K562 (cell line): ENCODE results near the gene CFAP69. TPM values are rescaled to one million over a fixed set of nuclear protein-coding genes. Genes with fewer than 3 reads are reported as not detected.
A peak's percentile ranks its signal among the peaks of the same experiment; 100 is the strongest.

Experiments
- BRD4 ChIP-seq: fragments of 200-600 bp; sonication (generic); IDR thresholded peaks from 2 replicates; pipeline ENCODE4 v1.6.1; 2017; ENCODE audit warnings: inconsistent platforms
- CBX2 ChIP-seq: fragments of 200-600 bp; sonication (generic); IDR thresholded peaks from one replicate; pipeline ENCODE4 v1.6.1; 2012; ENCODE audit warnings: mild to moderate bottlenecking, low read length, inconsistent platforms; ENCODE audit not compliant: insufficient read depth, poor library complexity, severe bottlenecking
- CTCFL ChIP-seq: IDR thresholded peaks from 2 replicates; pipeline ENCODE4 v1.6.1; 2011; ENCODE audit warnings: borderline replicate concordance, low read depth, mild to moderate bottlenecking, moderate library complexity, low read length; ENCODE audit not compliant: insufficient read depth, poor library complexity, severe bottlenecking
- HMG20B ChIP-seq: fragments of 250-450 bp; sonication (Bioruptor Pico); IDR thresholded peaks from 2 replicates; pipeline ENCODE4 v1.5.0; 2021; ENCODE audit warnings: mild to moderate bottlenecking
- KHSRP ChIP-seq: fragments of 450-650 bp; IDR thresholded peaks from 2 replicates; pipeline ENCODE4 v1.6.1; 2017
- KLF13 ChIP-seq: fragments of 450-650 bp; IDR thresholded peaks from 2 replicates; pipeline ENCODE4 v1.6.1; 2016; ENCODE audit warnings: missing genetic modification characterization, low read depth, mild to moderate bottlenecking, missing compliant biosample characterization, moderate library complexity, borderline replicate concordance
- MECOM ChIP-seq: fragments of 250-450 bp; sonication (Bioruptor Pico); IDR thresholded peaks from 2 replicates; pipeline ENCODE4 v1.8.0; 2022; ENCODE audit warnings: inconsistent platforms
- MED1 ChIP-seq: sonication (generic); formaldehyde crosslinking; IDR thresholded peaks from 2 replicates; pipeline ENCODE4 v1.8.1; 2023; ENCODE audit warnings: missing genetic modification reagents, borderline replicate concordance
- MYBL2 ChIP-seq, 2 experiments: fragments of 450-650 bp in 1 of 2; sonication (generic) in 1 of 2; formaldehyde crosslinking in 1 of 2; IDR thresholded peaks; 2 replicates each; pipeline versions ENCODE4 v1.6.1 to v1.8.1; 2017 to 2022; ENCODE audit warnings: borderline replicate concordance in 1 of 2, inconsistent platforms in 1 of 2, low read depth in 1 of 2, mild to moderate bottlenecking in 1 of 2, missing genetic modification reagents in 1 of 2, moderate library complexity in 1 of 2
- OTX1 ChIP-seq: fragments of 450-650 bp; formaldehyde crosslinking; IDR thresholded peaks from 2 replicates; pipeline ENCODE4 v1.4.0; 2022; ENCODE audit warnings: mild to moderate bottlenecking
- POLR2AphosphoS2 ChIP-seq: IDR thresholded peaks from 2 replicates; pipeline ENCODE4 v1.6.1; 2012; ENCODE audit warnings: low read length, improper control_type of control experiment
- SLC30A9 ChIP-seq: fragments of 250-450 bp; sonication (Bioruptor Pico); IDR thresholded peaks from 2 replicates; pipeline ENCODE4 v1.8.0; 2022; ENCODE audit warnings: mild to moderate bottlenecking, moderate library complexity
- SMAD4 ChIP-seq: fragments of 250-450 bp; sonication (Bioruptor Pico); conservative IDR thresholded peaks from 2 replicates; pipeline ENCODE4 v1.8.0; 2021; ENCODE audit warnings: inconsistent platforms, mild to moderate bottlenecking, moderate library complexity
- SMARCB1 ChIP-seq: IDR thresholded peaks from 2 replicates; pipeline ENCODE4 v1.6.1; 2011; ENCODE audit warnings: improper control_type of control experiment, low read depth; ENCODE audit not compliant: insufficient read length
- ZBTB9 ChIP-seq: fragments of 450-650 bp; formaldehyde crosslinking; IDR thresholded peaks from 2 replicates; pipeline ENCODE4 v1.4.0; 2020; ENCODE audit warnings: mild to moderate bottlenecking, moderate library complexity
- ZNF232 ChIP-seq: sonication (generic); formaldehyde crosslinking; IDR thresholded peaks from 2 replicates; pipeline ENCODE4 v1.8.0; 2022; ENCODE audit warnings: mild to moderate bottlenecking, missing genetic modification reagents
- ZNF584 ChIP-seq: fragments of 200-800 bp; sonication (Bioruptor generic); IDR thresholded peaks from 2 replicates; pipeline ENCODE4 v1.6.1; 2016; ENCODE audit warnings: low read depth, mild to moderate bottlenecking, missing genetic modification characterization, missing compliant biosample characterization
- ZNF695 ChIP-seq: fragments of 450-650 bp; formaldehyde crosslinking; IDR thresholded peaks from 2 replicates; pipeline ENCODE4 v1.4.0; 2020; ENCODE audit warnings: mild to moderate bottlenecking, moderate library complexity
- ZNF707 ChIP-seq: fragments of 250-450 bp; sonication (Bioruptor Pico); conservative IDR thresholded peaks from 2 replicates; pipeline ENCODE4 v1.8.0; 2022; ENCODE audit warnings: inconsistent platforms, mild to moderate bottlenecking, moderate library complexity
- ZNF764 ChIP-seq: fragments of 250-450 bp; sonication (Bioruptor Pico); IDR thresholded peaks from 2 replicates; pipeline ENCODE4 v1.4.0; 2020; ENCODE audit warnings: low read depth, mild to moderate bottlenecking, moderate library complexity
- polyA plus RNA-seq, 8 experiments: library from polyadenylated mRNA; depleted of rRNA in 4 of 8; stranded (reverse) in 5 of 8; unstranded in 3 of 8; fragments of >200 nt; fragmentation: Nextera tagmentation in 2 of 8; fragmentation: Illumina TruSeq in 1 of 8; extraction: Ambion mirVana in 2 of 8; extraction: Trizol in 1 of 8; gene quantifications; 2 replicates each; pipeline versions ENCODE4 v1.2.1 to v1.2.3, GENCODE V29; 2011 to 2014; ENCODE audit warnings: inconsistent platforms in 1 of 8, missing spikeins in 1 of 8
- total RNA-seq, 7 experiments: library from RNA; depleted of rRNA in 6 of 7; stranded (reverse); fragments of >200 nt in 6 of 7; fragmentation: Illumina TruSeq in 2 of 7; extraction: Trizol in 2 of 7; gene quantifications; 2 replicates each; pipeline versions ENCODE4 v1.2.1 to v1.2.3, GENCODE V29; 2011 to 2021; ENCODE audit warnings: low replicate concordance in 1 of 7
- TF ChIP-seq, protein P1 (sequence below): fragments of 250-450 bp; sonication (Bioruptor Pico); IDR thresholded peaks from 2 replicates; pipeline ENCODE4 v1.5.0; 2021

The CFAP69 gene
- total and polyA plus RNA-seq, 9 of the 15 experiments (the other 6 are each of a cell fraction or from before 2014, with no cell fraction given), result 0.24 to 5.1 (median 1.7) TPM

GRCh38 chr7:90346336-90347125, 101.6 kb downstream of the CFAP69 start, which contains the start of gene GTPBP10 (continued):
- TF ChIP-seq KLF13 (tag) (peak; percentile 83), ZNF232 (CRISPR knock-in tag) (peak; percentile 93; the same call in 1 of the 2 replicates), SLC30A9 (CRISPR knock-in tag) (no peak), POLR2AphosphoS2 (no peak), KHSRP (peak; percentile 85), CTCFL (peak; percentile 67), HMG20B (CRISPR knock-in tag) (no peak), ZNF764 (CRISPR knock-in tag) (no peak), ZNF707 (CRISPR knock-in tag) (no peak), ZNF584 (no peak), BRD4 (peak; percentile 85; the same call in 1 of the 2 replicates), MED1 (CRISPR knock-in tag) (no peak), MYBL2 (IDR thresholded peaks at IDR 0.05; ENCODE audit: low read depth) (peak; percentile 88), MYBL2 (CRISPR knock-in tag; IDR thresholded peaks at IDR 0.05; ENCODE audit: borderline replicate concordance) (no peak), SMAD4 (CRISPR knock-in tag) (0 out of 2 replicates have a peak, but pooled peaks have one; percentile 27), ZNF695 (CRISPR knock-in tag) (no peak), SMARCB1 (no peak), CBX2 (no peak), ZBTB9 (CRISPR knock-in tag) (peak; percentile 26; the same call in 1 of the 2 replicates), OTX1 (CRISPR knock-in tag) (peak; percentile 93), MECOM (CRISPR knock-in tag) (no peak)
- TF ChIP-seq, protein P1, sequence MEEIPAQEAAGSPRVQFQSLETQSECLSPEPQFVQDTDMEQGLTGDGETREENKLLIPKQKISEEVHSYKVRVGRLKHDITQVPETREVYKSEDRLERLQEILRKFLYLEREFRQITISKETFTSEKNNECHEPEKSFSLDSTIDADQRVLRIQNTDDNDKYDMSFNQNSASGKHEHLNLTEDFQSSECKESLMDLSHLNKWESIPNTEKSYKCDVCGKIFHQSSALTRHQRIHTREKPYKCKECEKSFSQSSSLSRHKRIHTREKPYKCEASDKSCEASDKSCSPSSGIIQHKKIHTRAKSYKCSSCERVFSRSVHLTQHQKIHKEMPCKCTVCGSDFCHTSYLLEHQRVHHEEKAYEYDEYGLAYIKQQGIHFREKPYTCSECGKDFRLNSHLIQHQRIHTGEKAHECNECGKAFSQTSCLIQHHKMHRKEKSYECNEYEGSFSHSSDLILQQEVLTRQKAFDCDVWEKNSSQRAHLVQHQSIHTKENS (CRISPR knock-in tag), result no peak
